Panc1 (cell line): ENCODE measurements around the gene RENBP. TPM values are rescaled to one million over a fixed set of nuclear protein-coding genes. Genes with fewer than 3 reads are reported as not detected.

ENCODE experiments used
- ATAC-seq: fragments of 200-7000 bp; cut with Tn5 transposase; 2 replicates; pipeline ENCODE4 v1.9.1; 2020; ENCODE audit warnings: mild to moderate bottlenecking, moderate library complexity
- BruUV-seq: library from RNA; stranded (reverse); fragments of 400-500 nt; replicated peaks from 2 replicates; lab custom pipeline; 2021; lab: Mats Ljungman, UMichigan
- CTCF ChIA-PET: fragments of 300-600 bp; sonication (Branson Sonifier 250); formaldehyde crosslinking; loops from one replicate; lab custom pipeline; 2022; ENCODE audit warnings: antibody characterized with exemption; lab: Charles Lee
- POLR2A ChIA-PET: fragments of 300-600 bp; sonication (Branson Sonifier 250); formaldehyde crosslinking; loops from one replicate; lab custom pipeline; 2022; ENCODE audit warnings: antibody characterized with exemption; lab: Charles Lee
- DNase-seq: peaks from one replicate; pipeline ENCODE4 v3.0.0-alpha.2; 2010; ENCODE audit warnings: low read depth, low spot score
- H3K27ac ChIP-seq: 2 replicates; pipeline ENCODE4 v1.5.1; 2011; ENCODE audit warnings: mild to moderate bottlenecking, low read length, inconsistent platforms
- H3K27me3 ChIP-seq: fragments of 200-500 bp; sonication (Bioruptor generic); 2 replicates; pipeline ENCODE4 v1.6.0; 2014; ENCODE audit warnings: low read length, inconsistent platforms; ENCODE audit not compliant: control insufficient read depth, insufficient read depth
- H3K36me3 ChIP-seq: fragments of 200-500 bp; sonication (Bioruptor generic); 2 replicates; pipeline ENCODE4 v1.5.1; 2014; ENCODE audit warnings: inconsistent platforms, mild to moderate bottlenecking, low read length, moderate library complexity; ENCODE audit not compliant: control insufficient read depth, insufficient read depth
- H3K4me1 ChIP-seq: 2 replicates; pipeline ENCODE4 v1.5.1; 2011; ENCODE audit warnings: inconsistent platforms, mild to moderate bottlenecking, low read length, moderate library complexity; ENCODE audit not compliant: control insufficient read depth, insufficient read depth
- H3K4me3 ChIP-seq, 2 experiments: 2 replicates each; pipeline ENCODE4 v1.5.1; 2011 to 2012; ENCODE audit warnings: low read depth in 2 of 2, low read length in 2 of 2, mild to moderate bottlenecking in 2 of 2, inconsistent platforms in 1 of 2, moderate library complexity in 1 of 2
- H3K9me3 ChIP-seq: fragments of 200-500 bp; sonication (Bioruptor generic); 2 replicates; pipeline ENCODE4 v1.5.1; 2014; ENCODE audit warnings: low read depth, mild to moderate bottlenecking, inconsistent platforms, low read length, moderate library complexity; ENCODE audit not compliant: control insufficient read depth, insufficient read depth
- POLR2AphosphoS5 ChIP-seq: IDR thresholded peaks from 2 replicates; pipeline ENCODE4 v1.6.1; 2012; ENCODE audit warnings: mild to moderate bottlenecking, low read depth, low read length, moderate library complexity
- SIN3A ChIP-seq: IDR thresholded peaks from 2 replicates; pipeline ENCODE4 v1.6.1; 2012; ENCODE audit warnings: low read depth, mild to moderate bottlenecking, low read length, moderate library complexity, borderline replicate concordance; ENCODE audit not compliant: insufficient read depth
- TCF7L2 ChIP-seq: IDR thresholded peaks from 2 replicates; pipeline ENCODE4 v1.6.1; 2011; ENCODE audit warnings: mild to moderate bottlenecking, low read depth, low read length, inconsistent platforms
- in situ Hi-C: cut with HindIII; loops from 2 replicates; pipeline ENCODE4 v1.10.0; 2016; ENCODE audit warnings: low sequenced_read_pairs, low pct_unique_long_range_greater_than_20kb
- intact Hi-C: fragments of 100-400 bp; cut with micrococcal nuclease; formaldehyde crosslinking; loops from one replicate; pipeline ENCODE4 v1.10.0; 2022; ENCODE audit not compliant: unreplicated experiment
- total RNA-seq: library from RNA; stranded (reverse); gene quantifications from one replicate; pipeline ENCODE4 v1.2.1, GENCODE V29; 2021; ENCODE audit not compliant: unreplicated experiment
- TF ChIP-seq, protein P1 (sequence below), 2 experiments: IDR thresholded peaks; 2 replicates each; pipeline ENCODE4 v1.6.1; 2011 to 2012; ENCODE audit warnings: low read depth in 2 of 2, control low read depth in 1 of 2, low read length in 1 of 2, mild to moderate bottlenecking in 1 of 2, moderate library complexity in 1 of 2; ENCODE audit not compliant: insufficient read depth in 1 of 2
- TF ChIP-seq, protein P2 (sequence below): fragments of 450-650 bp; IDR thresholded peaks from 2 replicates; pipeline ENCODE4 v1.5.1; 2017; ENCODE audit warnings: mild to moderate bottlenecking

Gene RENBP
- total RNA-seq, 1 experiment from 2014 or later = 0.62 TPM

GRCh38 chrX:153901753-153902140, 42.7 kb downstream of the RENBP start:
- no peak overlapping the region for H3K4me3 ChIP-seq
- in situ Hi-C loops = no loop called here
- H3K9me3 ChIP-seq = no peaks in the 10 kb centered on the region
- peak overlapping the region; percentile 76 for H3K27ac ChIP-seq
- H3K4me1 ChIP-seq = peaks cover 47% of the 10 kb centered on the region
- H3K36me3 ChIP-seq = no peaks in the 10 kb centered on the region
- H3K27me3 ChIP-seq = no peaks in the 10 kb centered on the region
- POLR2A ChIA-PET = no interaction called here
- intact Hi-C loops = no loop called here
- TF ChIP-seq POLR2AphosphoS5 (no peak), TCF7L2 (no peak), SIN3A (no peak)
- TF ChIP-seq, protein P1, sequence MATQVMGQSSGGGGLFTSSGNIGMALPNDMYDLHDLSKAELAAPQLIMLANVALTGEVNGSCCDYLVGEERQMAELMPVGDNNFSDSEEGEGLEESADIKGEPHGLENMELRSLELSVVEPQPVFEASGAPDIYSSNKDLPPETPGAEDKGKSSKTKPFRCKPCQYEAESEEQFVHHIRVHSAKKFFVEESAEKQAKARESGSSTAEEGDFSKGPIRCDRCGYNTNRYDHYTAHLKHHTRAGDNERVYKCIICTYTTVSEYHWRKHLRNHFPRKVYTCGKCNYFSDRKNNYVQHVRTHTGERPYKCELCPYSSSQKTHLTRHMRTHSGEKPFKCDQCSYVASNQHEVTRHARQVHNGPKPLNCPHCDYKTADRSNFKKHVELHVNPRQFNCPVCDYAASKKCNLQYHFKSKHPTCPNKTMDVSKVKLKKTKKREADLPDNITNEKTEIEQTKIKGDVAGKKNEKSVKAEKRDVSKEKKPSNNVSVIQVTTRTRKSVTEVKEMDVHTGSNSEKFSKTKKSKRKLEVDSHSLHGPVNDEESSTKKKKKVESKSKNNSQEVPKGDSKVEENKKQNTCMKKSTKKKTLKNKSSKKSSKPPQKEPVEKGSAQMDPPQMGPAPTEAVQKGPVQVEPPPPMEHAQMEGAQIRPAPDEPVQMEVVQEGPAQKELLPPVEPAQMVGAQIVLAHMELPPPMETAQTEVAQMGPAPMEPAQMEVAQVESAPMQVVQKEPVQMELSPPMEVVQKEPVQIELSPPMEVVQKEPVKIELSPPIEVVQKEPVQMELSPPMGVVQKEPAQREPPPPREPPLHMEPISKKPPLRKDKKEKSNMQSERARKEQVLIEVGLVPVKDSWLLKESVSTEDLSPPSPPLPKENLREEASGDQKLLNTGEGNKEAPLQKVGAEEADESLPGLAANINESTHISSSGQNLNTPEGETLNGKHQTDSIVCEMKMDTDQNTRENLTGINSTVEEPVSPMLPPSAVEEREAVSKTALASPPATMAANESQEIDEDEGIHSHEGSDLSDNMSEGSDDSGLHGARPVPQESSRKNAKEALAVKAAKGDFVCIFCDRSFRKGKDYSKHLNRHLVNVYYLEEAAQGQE (IDR thresholded peaks at IDR 0.05; ENCODE audit: insufficient read depth in 1 of 2, low read depth in 2 of 2, low read length in 1 of 2) = no peak
- TF ChIP-seq, protein P2, sequence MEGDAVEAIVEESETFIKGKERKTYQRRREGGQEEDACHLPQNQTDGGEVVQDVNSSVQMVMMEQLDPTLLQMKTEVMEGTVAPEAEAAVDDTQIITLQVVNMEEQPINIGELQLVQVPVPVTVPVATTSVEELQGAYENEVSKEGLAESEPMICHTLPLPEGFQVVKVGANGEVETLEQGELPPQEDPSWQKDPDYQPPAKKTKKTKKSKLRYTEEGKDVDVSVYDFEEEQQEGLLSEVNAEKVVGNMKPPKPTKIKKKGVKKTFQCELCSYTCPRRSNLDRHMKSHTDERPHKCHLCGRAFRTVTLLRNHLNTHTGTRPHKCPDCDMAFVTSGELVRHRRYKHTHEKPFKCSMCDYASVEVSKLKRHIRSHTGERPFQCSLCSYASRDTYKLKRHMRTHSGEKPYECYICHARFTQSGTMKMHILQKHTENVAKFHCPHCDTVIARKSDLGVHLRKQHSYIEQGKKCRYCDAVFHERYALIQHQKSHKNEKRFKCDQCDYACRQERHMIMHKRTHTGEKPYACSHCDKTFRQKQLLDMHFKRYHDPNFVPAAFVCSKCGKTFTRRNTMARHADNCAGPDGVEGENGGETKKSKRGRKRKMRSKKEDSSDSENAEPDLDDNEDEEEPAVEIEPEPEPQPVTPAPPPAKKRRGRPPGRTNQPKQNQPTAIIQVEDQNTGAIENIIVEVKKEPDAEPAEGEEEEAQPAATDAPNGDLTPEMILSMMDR = no peak
- DNase-seq (no peak), ATAC-seq (peak; percentile 16)
- BruUV-seq = no TSS peak
- CTCF ChIA-PET = no interaction called here

GRCh38 chrX:153900831-153901752, 43.4 kb downstream of the RENBP start:
- Histone ChIP-seq H3K27me3 (no peaks in the 10 kb centered on the region), H3K36me3 (no peaks in the 10 kb centered on the region), H3K27ac (peak overlapping the region; percentile 76), H3K4me3 (peak overlapping the region in 1 of 2 experiments; percentile 25; a peak in 1 of 4 replicates), H3K4me1 (peaks cover 47% of the 10 kb centered on the region), H3K9me3 (no peaks in the 10 kb centered on the region)
- TF ChIP-seq TCF7L2 (peak; percentile 59; the same call in 1 of the 2 replicates), SIN3A (no peak), POLR2AphosphoS5 (peak; percentile 71)
- TF ChIP-seq, protein P2 = no peak
- TF ChIP-seq, protein P1 (IDR thresholded peaks at IDR 0.05; ENCODE audit: insufficient read depth in 1 of 2, low read depth in 2 of 2, low read length in 1 of 2) = peak in 1 of 2 experiments; percentile 50; a peak in 1 of 4 replicates
- peak; percentile 69 for ATAC-seq
- BruUV-seq = no TSS peak
- in situ Hi-C loops (no loop called here), intact Hi-C loops (no loop called here)
- DNase-seq = no peak
- CTCF ChIA-PET = no interaction called here
- POLR2A ChIA-PET = interaction anchor here (0.7 kb wide), 1 partner anchor 22 kb away, joined by 4 read pairs; no protein-coding TSS in a partner anchor
